Neural cell (in vitro differentiated cells): Measurements from ENCODE around the gene RARRES1. TPM values are rescaled to one million over a fixed set of nuclear protein-coding genes. Genes with fewer than 3 reads are reported as not detected.

Source experiments
- H2AFZ ChIP-seq: fragments of 200-600, 300-800 bp; sonication (generic), shearing (Covaris generic); 2 replicates; pipeline ENCODE4 v1.6.0; 2014; ENCODE audit warnings: low read depth, mild to moderate bottlenecking, antibody characterized with exemption, low read length, moderate library complexity
- H3F3A ChIP-seq: fragments of 200-600 bp; shearing (Covaris generic); 2 replicates; pipeline ENCODE4 v1.6.1; 2016; ENCODE audit warnings: mild to moderate bottlenecking, moderate library complexity, mixed read lengths, antibody characterized with exemption, low read length; ENCODE audit not compliant: insufficient read depth, poor library complexity, severe bottlenecking
- H3K27ac ChIP-seq: fragments of 200-600, 300-800 bp; sonication (generic), shearing (Covaris generic); 2 replicates; pipeline ENCODE4 v1.5.1; 2014; ENCODE audit warnings: mild to moderate bottlenecking, low read length, moderate library complexity
- H3K27me3 ChIP-seq: fragments of 300-800, 200-600 bp; sonication (generic), shearing (Covaris generic); 2 replicates; pipeline ENCODE4 v1.6.0; 2014; ENCODE audit warnings: mild to moderate bottlenecking, low read depth, low read length, moderate library complexity; ENCODE audit not compliant: insufficient read depth
- H3K36me3 ChIP-seq: fragments of 300-800, 200-600 bp; sonication (generic), shearing (Covaris generic); 2 replicates; pipeline ENCODE4 v1.5.1; 2014; ENCODE audit warnings: mild to moderate bottlenecking, antibody characterized with exemption, low read length, moderate library complexity; ENCODE audit not compliant: insufficient read depth
- H3K4me2 ChIP-seq: fragments of 300-800, 200-600 bp; sonication (generic), shearing (Covaris generic); 2 replicates; pipeline ENCODE4 v1.6.0; 2014; ENCODE audit warnings: mild to moderate bottlenecking, low read length
- H3K4me3 ChIP-seq: fragments of 300-800, 200-600 bp; sonication (generic), shearing (Covaris generic); 2 replicates; pipeline ENCODE4 v1.5.1; 2014; ENCODE audit warnings: mild to moderate bottlenecking, low read length, moderate library complexity
- H3K79me2 ChIP-seq: fragments of 200-600 bp; shearing (Covaris generic); replicated peaks from 2 replicates; pipeline ENCODE4 v1.6.0; 2014; ENCODE audit warnings: mild to moderate bottlenecking, low read length, moderate library complexity; ENCODE audit not compliant: insufficient read depth
- H3K9ac ChIP-seq: fragments of 300-800, 200-600 bp; sonication (generic), shearing (Covaris generic); 2 replicates; pipeline ENCODE4 v1.6.1; 2016; ENCODE audit warnings: mild to moderate bottlenecking, low read length, mixed read lengths
- H3K9me2 ChIP-seq: fragments of 200-600 bp; shearing (Covaris generic); 2 replicates; pipeline ENCODE4 v1.6.1; 2016; ENCODE audit warnings: mild to moderate bottlenecking, low read length, mixed read lengths; ENCODE audit not compliant: insufficient read depth
- H3K9me3 ChIP-seq: fragments of 200-600, 300-800 bp; sonication (generic), shearing (Covaris generic); 2 replicates; pipeline ENCODE4 v1.6.1; 2016; ENCODE audit warnings: mild to moderate bottlenecking, mixed run types, low read length, moderate library complexity, mixed read lengths
- H4K20me1 ChIP-seq: fragments of 200-600 bp; shearing (Covaris generic); 2 replicates; pipeline ENCODE4 v1.6.1; 2016; ENCODE audit warnings: mild to moderate bottlenecking, mixed run types; ENCODE audit not compliant: insufficient read depth
- EP300 ChIP-seq: fragments of 450-650 bp; conservative IDR thresholded peaks from 2 replicates; pipeline ENCODE4 v1.6.1; 2014; ENCODE audit warnings: antibody characterized with exemption, mild to moderate bottlenecking, moderate library complexity; ENCODE audit not compliant: poor library complexity, severe bottlenecking
- EZH2 ChIP-seq: fragments of 200-600, 300-800 bp; shearing (Covaris generic), sonication (generic); IDR thresholded peaks from 2 replicates; pipeline ENCODE4 v1.6.1; 2014; ENCODE audit warnings: antibody characterized with exemption, low read length, borderline replicate concordance, mild to moderate bottlenecking; ENCODE audit not compliant: insufficient read depth, poor library complexity, severe bottlenecking
- MXI1 ChIP-seq: fragments of 450-650 bp; conservative IDR thresholded peaks from 2 replicates; pipeline ENCODE4 v1.6.1; 2014; ENCODE audit warnings: antibody characterized with exemption, mild to moderate bottlenecking; ENCODE audit not compliant: poor library complexity, severe bottlenecking
- POLR2AphosphoS5 ChIP-seq: IDR thresholded peaks from 2 replicates; pipeline ENCODE4 v1.6.1; 2012
- RAD21 ChIP-seq: fragments of 450-650 bp; conservative IDR thresholded peaks from 2 replicates; pipeline ENCODE4 v1.6.1; 2014; ENCODE audit warnings: antibody characterized with exemption, mild to moderate bottlenecking, moderate library complexity
- SMC3 ChIP-seq: fragments of 450-650 bp; conservative IDR thresholded peaks from 2 replicates; pipeline ENCODE4 v1.6.1; 2014; ENCODE audit warnings: antibody characterized with exemption, mild to moderate bottlenecking, moderate library complexity; ENCODE audit not compliant: poor library complexity
- TAF1 ChIP-seq: IDR thresholded peaks from 2 replicates; pipeline ENCODE4 v1.6.1; 2012; ENCODE audit warnings: low read depth
- polyA plus RNA-seq: library from polyadenylated mRNA; depleted of rRNA; stranded (reverse); fragments of >200 nt; gene quantifications from 2 replicates; pipeline ENCODE4 v1.2.3, GENCODE V29; 2014
- TF ChIP-seq, protein P1 (sequence below): fragments of 450-650 bp; IDR thresholded peaks from 2 replicates; pipeline ENCODE4 v1.5.1; 2014; ENCODE audit warnings: antibody characterized with exemption, mild to moderate bottlenecking, moderate library complexity; ENCODE audit not compliant: poor library complexity, severe bottlenecking
- TF ChIP-seq, protein P2 (sequence below): IDR thresholded peaks from 2 replicates; pipeline ENCODE4 v1.6.1; 2012; ENCODE audit warnings: borderline replicate concordance

The RARRES1 gene
- polyA plus RNA-seq, 1 donor from 2014 or later, result not detected

DNA sequence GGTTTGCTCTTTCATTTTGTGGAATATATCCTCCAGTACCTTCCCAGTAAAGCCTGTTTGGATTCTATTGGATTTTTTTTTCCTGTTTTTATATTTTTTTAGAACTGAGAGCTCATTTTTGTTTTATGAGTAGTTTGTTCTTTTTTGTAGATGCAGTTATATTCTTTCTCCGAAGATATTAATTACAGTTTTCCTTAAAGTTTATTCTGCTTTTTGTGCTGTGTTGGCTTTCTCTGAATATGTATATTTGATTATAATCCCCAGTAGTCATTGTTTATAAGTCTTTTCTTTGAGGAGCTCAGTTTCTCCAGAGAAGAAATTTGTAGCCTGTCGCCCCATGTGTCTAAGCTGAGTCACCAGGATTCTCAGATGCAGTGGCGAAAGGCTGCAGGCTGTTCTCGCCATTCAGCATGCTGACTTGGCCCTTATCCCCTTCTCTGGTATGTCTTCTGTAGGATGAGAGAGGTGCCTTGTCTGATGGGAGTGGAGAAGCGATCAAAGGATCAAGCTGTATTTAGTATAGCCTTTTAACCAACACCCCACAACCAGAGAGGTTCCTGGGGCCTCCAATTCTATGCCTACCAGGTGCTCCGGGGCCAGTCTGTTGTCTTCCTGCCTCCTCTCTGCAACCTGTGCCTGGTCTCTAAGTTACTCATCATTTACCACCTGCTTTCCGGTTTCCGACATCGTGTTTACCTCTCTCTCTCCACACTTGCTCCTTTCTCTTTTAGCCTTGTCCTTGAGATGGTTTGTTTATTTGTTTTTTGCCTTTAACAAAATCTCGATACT, 37.9 kb upstream of the RARRES1 start:
- H3K27ac ChIP-seq, result no peak overlapping the region

GRCh38 chr3:158769549-158769948, 37.3 kb upstream of the RARRES1 start:
- H3K9ac ChIP-seq, result no peak overlapping the region
- H3F3A ChIP-seq, result no peaks in the 10 kb centered on the region
- no peak overlapping the region for H3K4me3 ChIP-seq
- H3K9me3 ChIP-seq, result no peaks in the 10 kb centered on the region
- H3K9me2 ChIP-seq, result no peaks in the 10 kb centered on the region
- H3K27me3 ChIP-seq, result no peaks in the 10 kb centered on the region
- H4K20me1 ChIP-seq, result no peaks in the 10 kb centered on the region
- H3K4me2 ChIP-seq, result no peak overlapping the region
- H2AFZ ChIP-seq, result no peak overlapping the region
- TF ChIP-seq MXI1 (no peak), POLR2AphosphoS5 (no peak), SMC3 (no peak), RAD21 (no peak), EP300 (no peak)
- TF ChIP-seq, protein P1, sequence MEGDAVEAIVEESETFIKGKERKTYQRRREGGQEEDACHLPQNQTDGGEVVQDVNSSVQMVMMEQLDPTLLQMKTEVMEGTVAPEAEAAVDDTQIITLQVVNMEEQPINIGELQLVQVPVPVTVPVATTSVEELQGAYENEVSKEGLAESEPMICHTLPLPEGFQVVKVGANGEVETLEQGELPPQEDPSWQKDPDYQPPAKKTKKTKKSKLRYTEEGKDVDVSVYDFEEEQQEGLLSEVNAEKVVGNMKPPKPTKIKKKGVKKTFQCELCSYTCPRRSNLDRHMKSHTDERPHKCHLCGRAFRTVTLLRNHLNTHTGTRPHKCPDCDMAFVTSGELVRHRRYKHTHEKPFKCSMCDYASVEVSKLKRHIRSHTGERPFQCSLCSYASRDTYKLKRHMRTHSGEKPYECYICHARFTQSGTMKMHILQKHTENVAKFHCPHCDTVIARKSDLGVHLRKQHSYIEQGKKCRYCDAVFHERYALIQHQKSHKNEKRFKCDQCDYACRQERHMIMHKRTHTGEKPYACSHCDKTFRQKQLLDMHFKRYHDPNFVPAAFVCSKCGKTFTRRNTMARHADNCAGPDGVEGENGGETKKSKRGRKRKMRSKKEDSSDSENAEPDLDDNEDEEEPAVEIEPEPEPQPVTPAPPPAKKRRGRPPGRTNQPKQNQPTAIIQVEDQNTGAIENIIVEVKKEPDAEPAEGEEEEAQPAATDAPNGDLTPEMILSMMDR, result no peak
- H3K27ac ChIP-seq, result no peak overlapping the region
- H3K36me3 ChIP-seq, result no peaks in the 10 kb centered on the region
- no peaks in the 10 kb centered on the region for H3K79me2 ChIP-seq

More for the DNA sequence above, 37.9 kb upstream of the RARRES1 start:
- Histone ChIP-seq H3K27me3 (no peaks in the 10 kb centered on the region), H4K20me1 (no peaks in the 10 kb centered on the region), H3K4me3 (no peak overlapping the region), H3K9me3 (no peaks in the 10 kb centered on the region), H2AFZ (no peak overlapping the region), H3F3A (no peaks in the 10 kb centered on the region), H3K9ac (no peak overlapping the region), H3K9me2 (no peaks in the 10 kb centered on the region), H3K79me2 (no peaks in the 10 kb centered on the region), H3K36me3 (no peaks in the 10 kb centered on the region), H3K4me2 (no peak overlapping the region)
- TF ChIP-seq TAF1, result no peak
- TF ChIP-seq, protein P2, sequence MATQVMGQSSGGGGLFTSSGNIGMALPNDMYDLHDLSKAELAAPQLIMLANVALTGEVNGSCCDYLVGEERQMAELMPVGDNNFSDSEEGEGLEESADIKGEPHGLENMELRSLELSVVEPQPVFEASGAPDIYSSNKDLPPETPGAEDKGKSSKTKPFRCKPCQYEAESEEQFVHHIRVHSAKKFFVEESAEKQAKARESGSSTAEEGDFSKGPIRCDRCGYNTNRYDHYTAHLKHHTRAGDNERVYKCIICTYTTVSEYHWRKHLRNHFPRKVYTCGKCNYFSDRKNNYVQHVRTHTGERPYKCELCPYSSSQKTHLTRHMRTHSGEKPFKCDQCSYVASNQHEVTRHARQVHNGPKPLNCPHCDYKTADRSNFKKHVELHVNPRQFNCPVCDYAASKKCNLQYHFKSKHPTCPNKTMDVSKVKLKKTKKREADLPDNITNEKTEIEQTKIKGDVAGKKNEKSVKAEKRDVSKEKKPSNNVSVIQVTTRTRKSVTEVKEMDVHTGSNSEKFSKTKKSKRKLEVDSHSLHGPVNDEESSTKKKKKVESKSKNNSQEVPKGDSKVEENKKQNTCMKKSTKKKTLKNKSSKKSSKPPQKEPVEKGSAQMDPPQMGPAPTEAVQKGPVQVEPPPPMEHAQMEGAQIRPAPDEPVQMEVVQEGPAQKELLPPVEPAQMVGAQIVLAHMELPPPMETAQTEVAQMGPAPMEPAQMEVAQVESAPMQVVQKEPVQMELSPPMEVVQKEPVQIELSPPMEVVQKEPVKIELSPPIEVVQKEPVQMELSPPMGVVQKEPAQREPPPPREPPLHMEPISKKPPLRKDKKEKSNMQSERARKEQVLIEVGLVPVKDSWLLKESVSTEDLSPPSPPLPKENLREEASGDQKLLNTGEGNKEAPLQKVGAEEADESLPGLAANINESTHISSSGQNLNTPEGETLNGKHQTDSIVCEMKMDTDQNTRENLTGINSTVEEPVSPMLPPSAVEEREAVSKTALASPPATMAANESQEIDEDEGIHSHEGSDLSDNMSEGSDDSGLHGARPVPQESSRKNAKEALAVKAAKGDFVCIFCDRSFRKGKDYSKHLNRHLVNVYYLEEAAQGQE, result no peak
- TF ChIP-seq POLR2AphosphoS5, result no peak
- no peak for TF ChIP-seq EZH2
- TF ChIP-seq, protein P1, result no peak
- TF ChIP-seq MXI1, result no peak
- no peak for TF ChIP-seq EP300
- no peak for TF ChIP-seq SMC3
- no peak for TF ChIP-seq RAD21
